CD4-positive, alpha-beta T cell (primary cell): ENCODE measurements around the gene FAM221B. TPM values are rescaled to one million over a fixed set of nuclear protein-coding genes. Genes with fewer than 3 reads are reported as not detected.

Experiments
- ATAC-seq: fragments of 200-7000 bp; cut with Tn5 transposase; one replicate; pipeline ENCODE4 v1.10.0; 2022; ENCODE audit warnings: mild to moderate bottlenecking; ENCODE audit not compliant: poor library complexity
- CTCF ChIA-PET: fragments of 350-600 bp; sonication (Branson Sonifier 250); formaldehyde crosslinking; loops from one replicate; lab custom pipeline; 2021; ENCODE audit warnings: antibody characterized with exemption, inconsistent platforms; lab: Charles Lee
- POLR2A ChIA-PET: fragments of 350-600 bp; sonication (Branson Sonifier 250); formaldehyde crosslinking; loops from one replicate; lab custom pipeline; 2021; ENCODE audit warnings: antibody characterized with exemption, inconsistent platforms; lab: Charles Lee
- DNase-seq, 14 experiments: peaks; one replicate each; pipeline ENCODE4 v3.0.0-alpha.2; 2013 to 2020; ENCODE audit warnings: mixed read lengths in 2 of 14
- H3K27ac ChIP-seq, 2 donors: one replicate each; pipeline versions ENCODE4 v1.5.1 to v1.7.0; 2013; ENCODE audit warnings: low read length in 2 of 2, low read depth in 1 of 2, mild to moderate bottlenecking in 1 of 2
- H3K27me3 ChIP-seq, 2 experiments: 1 replicate in 1 of 2; 2 replicates in 1 of 2; pipeline versions ENCODE4 v1.6.1 to v1.7.0; 2013; ENCODE audit warnings: low read length in 2 of 2, control low read depth in 1 of 2, mild to moderate bottlenecking in 1 of 2, moderate library complexity in 1 of 2; ENCODE audit not compliant: insufficient read depth in 2 of 2, control insufficient read depth in 1 of 2
- H3K36me3 ChIP-seq: one replicate; pipeline ENCODE4 v1.6.1; 2013; ENCODE audit warnings: low read length, control low read depth; ENCODE audit not compliant: insufficient read depth
- H3K4me1 ChIP-seq: one replicate; pipeline ENCODE4 v1.6.1; 2013; ENCODE audit warnings: low read length, control low read depth; ENCODE audit not compliant: insufficient read depth
- H3K4me3 ChIP-seq: one replicate; pipeline ENCODE4 v1.5.1; 2013; ENCODE audit warnings: mild to moderate bottlenecking, low read length, moderate library complexity
- H3K9me3 ChIP-seq, 2 experiments: 1 replicate in 1 of 2; 2 replicates in 1 of 2; pipeline versions ENCODE4 v1.6.1 to v1.7.0; 2013; ENCODE audit warnings: low read length in 2 of 2, mild to moderate bottlenecking in 2 of 2, control low read depth in 1 of 2, moderate library complexity in 1 of 2; ENCODE audit not compliant: control insufficient read depth in 1 of 2, insufficient read depth in 1 of 2
- H3K27ac Mint-ChIP-seq: one replicate; pipeline ENCODE4 v1.8.0; 2020; ENCODE audit warnings: mixed read lengths
- H3K27me3 Mint-ChIP-seq: one replicate; pipeline ENCODE4 v1.8.0; 2021; ENCODE audit warnings: mixed read lengths
- H3K36me3 Mint-ChIP-seq: one replicate; pipeline ENCODE4 v1.8.0; 2021; ENCODE audit warnings: low read depth, mixed read lengths
- H3K4me1 Mint-ChIP-seq: one replicate; pipeline ENCODE4 v1.8.0; 2021; ENCODE audit warnings: low read depth, mixed read lengths
- H3K4me3 Mint-ChIP-seq: one replicate; pipeline ENCODE4 v1.8.0; 2020; ENCODE audit warnings: mild to moderate bottlenecking, mixed read lengths
- H3K9me3 Mint-ChIP-seq: one replicate; pipeline ENCODE4 v1.8.0; 2020; ENCODE audit warnings: mixed read lengths
- intact Hi-C, 2 experiments: fragments of 100-400 bp; cut with DNase I in 1 of 2; cut with micrococcal nuclease in 1 of 2; formaldehyde crosslinking; loops; one replicate each; pipeline versions ENCODE4 v1.15.1 to v1.9.0; 2023 to 2025; cut with DNase I, micrococcal nuclease
- total RNA-seq, 174 experiments: library from RNA in 2 of 174; stranded (reverse) in 2 of 174; gene quantifications; one replicate each; pipeline ENCODE4 v1.2.3 and lab custom pipeline; 2021 to 2026
- TF ChIP-seq, protein P1 (sequence below): fragments of 200-600 bp; IDR thresholded peaks from one replicate; pipeline ENCODE4 v1.8.0; 2022; ENCODE audit warnings: antibody characterized with exemption, mild to moderate bottlenecking

Gene FAM221B
- total RNA-seq, 2 experiments from 2014 or later = not detected

DNA sequence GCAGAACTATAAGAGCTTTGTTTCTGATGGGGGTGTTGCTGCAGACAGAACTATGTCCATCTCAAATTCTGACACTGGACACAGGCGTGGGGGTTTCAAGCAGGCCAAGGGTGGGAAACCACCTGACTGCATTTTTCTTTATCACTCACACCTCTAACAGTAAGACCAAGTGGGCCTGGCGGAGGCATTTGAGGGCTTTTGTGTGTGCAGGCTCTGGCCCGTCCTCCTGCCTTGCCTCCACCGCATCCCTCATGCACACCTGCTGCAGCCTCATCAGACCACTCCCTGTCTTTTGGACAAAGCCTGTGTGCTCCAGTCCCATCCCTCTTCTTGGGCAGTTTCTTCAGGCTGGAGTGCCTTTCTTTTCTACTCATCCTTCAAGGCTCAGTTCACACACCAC is 33.8 kb upstream of the FAM221B start:
- Mint-ChIP-seq H3K9me3 (no peaks in the 10 kb centered on the region), H3K4me3 (no peak overlapping the region), H3K27me3 (peaks cover 23% of the 10 kb centered on the region), H3K36me3 (no peaks in the 10 kb centered on the region), H3K4me1 (no peaks in the 10 kb centered on the region), H3K27ac (no peak overlapping the region)
- no peaks in the 10 kb centered on the region for H3K27me3 ChIP-seq
- no peaks in the 10 kb centered on the region for H3K4me1 ChIP-seq
- POLR2A ChIA-PET = no interaction called here
- no peak for DNase-seq
- TF ChIP-seq, protein P1, sequence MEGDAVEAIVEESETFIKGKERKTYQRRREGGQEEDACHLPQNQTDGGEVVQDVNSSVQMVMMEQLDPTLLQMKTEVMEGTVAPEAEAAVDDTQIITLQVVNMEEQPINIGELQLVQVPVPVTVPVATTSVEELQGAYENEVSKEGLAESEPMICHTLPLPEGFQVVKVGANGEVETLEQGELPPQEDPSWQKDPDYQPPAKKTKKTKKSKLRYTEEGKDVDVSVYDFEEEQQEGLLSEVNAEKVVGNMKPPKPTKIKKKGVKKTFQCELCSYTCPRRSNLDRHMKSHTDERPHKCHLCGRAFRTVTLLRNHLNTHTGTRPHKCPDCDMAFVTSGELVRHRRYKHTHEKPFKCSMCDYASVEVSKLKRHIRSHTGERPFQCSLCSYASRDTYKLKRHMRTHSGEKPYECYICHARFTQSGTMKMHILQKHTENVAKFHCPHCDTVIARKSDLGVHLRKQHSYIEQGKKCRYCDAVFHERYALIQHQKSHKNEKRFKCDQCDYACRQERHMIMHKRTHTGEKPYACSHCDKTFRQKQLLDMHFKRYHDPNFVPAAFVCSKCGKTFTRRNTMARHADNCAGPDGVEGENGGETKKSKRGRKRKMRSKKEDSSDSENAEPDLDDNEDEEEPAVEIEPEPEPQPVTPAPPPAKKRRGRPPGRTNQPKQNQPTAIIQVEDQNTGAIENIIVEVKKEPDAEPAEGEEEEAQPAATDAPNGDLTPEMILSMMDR = no peak
- CTCF ChIA-PET = no interaction called here
- intact Hi-C loops = no loop called here
- no peak overlapping the region for H3K4me3 ChIP-seq
- no peak for ATAC-seq
- H3K9me3 ChIP-seq = no peaks in the 10 kb centered on the region
- no peaks in the 10 kb centered on the region for H3K36me3 ChIP-seq
- no peak overlapping the region for H3K27ac ChIP-seq

DNA sequence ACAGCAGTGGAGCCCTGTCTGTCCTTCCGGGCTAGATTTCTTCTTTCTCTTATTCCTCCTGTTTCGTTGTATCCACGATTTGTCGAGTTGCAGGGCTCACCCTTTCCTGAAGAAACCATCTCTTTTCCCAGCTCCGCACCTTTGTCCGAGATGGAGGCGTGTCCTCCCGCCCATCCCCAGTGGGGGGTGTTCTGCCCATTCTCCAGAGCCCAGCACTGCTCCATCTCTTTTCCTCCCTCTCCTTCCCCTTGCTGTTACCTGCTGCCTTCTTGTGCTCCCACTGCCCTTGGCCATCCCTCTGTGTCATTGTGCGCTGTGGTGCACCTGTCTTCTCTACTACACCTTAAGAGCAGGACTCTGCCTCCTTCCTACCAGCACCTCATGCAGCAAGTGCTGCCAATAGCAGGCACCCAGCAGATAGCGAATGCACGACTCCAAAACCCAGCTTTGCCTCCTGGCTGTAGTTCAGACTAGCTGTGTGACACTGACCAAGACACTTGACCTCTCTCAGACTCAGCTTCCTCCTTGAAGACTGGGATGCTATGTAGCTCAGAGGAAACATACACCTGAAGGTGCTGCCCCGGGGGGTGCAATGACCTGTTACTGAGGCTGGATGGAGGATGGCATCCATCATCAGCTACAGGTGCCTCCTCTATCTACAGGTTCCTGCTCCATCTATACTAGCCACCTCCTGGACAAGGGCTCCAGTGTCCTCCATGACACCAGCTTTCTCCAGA is 32.8 kb upstream of the FAM221B start:
- no peak for ATAC-seq
- CTCF ChIA-PET = no interaction called here
- POLR2A ChIA-PET = no interaction called here
- H3K36me3 Mint-ChIP-seq = no peaks in the 10 kb centered on the region
- DNase-seq = no peak
- no peak overlapping the region for H3K4me3 Mint-ChIP-seq
- H3K9me3 Mint-ChIP-seq = no peaks in the 10 kb centered on the region
- Histone ChIP-seq H3K27ac (no peak overlapping the region), H3K36me3 (no peaks in the 10 kb centered on the region), H3K4me1 (no peaks in the 10 kb centered on the region), H3K4me3 (no peak overlapping the region), H3K9me3 (no peaks in the 10 kb centered on the region), H3K27me3 (no peaks in the 10 kb centered on the region)
- peaks cover 23% of the 10 kb centered on the region for H3K27me3 Mint-ChIP-seq
- intact Hi-C loops = no loop called here
- H3K27ac Mint-ChIP-seq = no peak overlapping the region
- TF ChIP-seq, protein P1 = no peak
- H3K4me1 Mint-ChIP-seq = no peaks in the 10 kb centered on the region

DNA sequence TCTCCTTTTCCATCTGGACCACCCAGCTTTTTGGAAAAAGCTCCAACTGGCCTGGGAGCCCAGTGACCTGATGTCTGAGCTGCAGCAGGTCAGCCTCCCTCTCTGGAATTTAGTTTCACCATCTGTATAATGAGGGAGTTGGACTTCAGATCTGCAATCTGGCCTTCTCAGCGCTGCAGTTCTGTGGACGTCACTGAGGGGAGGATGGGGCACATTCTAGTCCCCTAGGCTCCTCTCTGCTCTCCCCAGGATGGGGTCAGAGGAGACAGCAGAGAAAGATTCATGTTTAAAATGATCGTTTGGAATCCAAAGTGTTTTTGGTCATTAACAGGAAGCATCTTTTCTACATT is 31.4 kb upstream of the FAM221B start:
- intact Hi-C loops = no loop called here
- Histone ChIP-seq H3K9me3 (no peaks in the 10 kb centered on the region), H3K27ac (no peak overlapping the region), H3K27me3 (no peaks in the 10 kb centered on the region), H3K36me3 (no peaks in the 10 kb centered on the region), H3K4me1 (no peaks in the 10 kb centered on the region), H3K4me3 (no peak overlapping the region)
- ChIA-PET POLR2A (no interaction called here), CTCF (no interaction called here)
- Mint-ChIP-seq H3K27me3 (peaks cover 17% of the 10 kb centered on the region), H3K4me1 (no peaks in the 10 kb centered on the region), H3K4me3 (no peak overlapping the region), H3K27ac (no peak overlapping the region), H3K9me3 (no peaks in the 10 kb centered on the region), H3K36me3 (no peaks in the 10 kb centered on the region)
- no peak for ATAC-seq
- TF ChIP-seq, protein P1 = no peak
- DNase-seq = no peak
